Kidney (tissue), 14 donors: ENCODE data around the gene PHACTR1. TPM values are rescaled to one million over a fixed set of nuclear protein-coding genes. Genes with fewer than 3 reads are reported as not detected.

Experiments
- DNase-seq, 5 donors: peaks; one replicate each; pipeline ENCODE4 v3.0.0-alpha.2; 2013 to 2020
- FAIRE-seq: peaks from 2 replicates; lab custom pipeline; 2012; peaks lifted over from hg19 to GRCh38; lab: Jason Lieb, UNC
- H3K27ac ChIP-seq, 2 donors: one replicate each; pipeline ENCODE4 v1.7.0; 2013; ENCODE audit warnings: low read depth in 2 of 2, low read length in 2 of 2, inconsistent platforms in 1 of 2
- H3K27me3 ChIP-seq: one replicate; pipeline ENCODE4 v1.7.1; 2013; ENCODE audit warnings: low read length, inconsistent platforms; ENCODE audit not compliant: control insufficient read depth, insufficient read depth
- H3K36me3 ChIP-seq, 3 donors: one replicate each; pipeline versions ENCODE4 v1.7.0 to v1.7.1; 2013; ENCODE audit warnings: low read length in 3 of 3, control low read depth in 1 of 3, inconsistent platforms in 1 of 3; ENCODE audit not compliant: insufficient read depth in 3 of 3, control insufficient read depth in 2 of 3
- H3K4me1 ChIP-seq, 3 donors: one replicate each; pipeline versions ENCODE4 v1.7.0 to v1.7.1; 2013; ENCODE audit warnings: low read length in 3 of 3, inconsistent platforms in 1 of 3, low read depth in 1 of 3; ENCODE audit not compliant: control insufficient read depth in 2 of 3, insufficient read depth in 2 of 3
- H3K4me3 ChIP-seq, 3 donors: one replicate each; pipeline versions ENCODE4 v1.7.0 to v1.8.1; 2013; ENCODE audit warnings: low read length in 3 of 3, control low read depth in 1 of 3, inconsistent platforms in 1 of 3
- H3K9ac ChIP-seq, 3 donors: one replicate each; pipeline versions ENCODE4 v1.7.0 to v1.7.1; 2013; ENCODE audit warnings: low read length in 3 of 3, control low read depth in 1 of 3, inconsistent platforms in 1 of 3
- H3K9me3 ChIP-seq, 3 donors: one replicate each; pipeline versions ENCODE4 v1.7.0 to v1.7.1; 2013; ENCODE audit warnings: low read length in 3 of 3, control low read depth in 1 of 3, inconsistent platforms in 1 of 3; ENCODE audit not compliant: control insufficient read depth in 2 of 3, insufficient read depth in 1 of 3
- CTCF ChIP-seq: IDR thresholded peaks from 3 replicates; pipeline ENCODE4 v1.5.1; 2012; ENCODE audit warnings: mild to moderate bottlenecking, moderate library complexity, borderline replicate concordance; ENCODE audit not compliant: insufficient read depth; ENCODE audit errors: extremely low read depth
- intact Hi-C: fragments of 100-400 bp; cut with DNase I; formaldehyde crosslinking; loops from one replicate; pipeline ENCODE4 v1.11.1; 2022
- polyA plus RNA-seq: library from polyadenylated mRNA; stranded (reverse); fragments of 350-450 nt; fragmentation: Illumina TruSeq; extraction: RNeasy Lipid Tissue Mini Kit (QIAGEN cat#74804); gene quantifications from one replicate; pipeline ENCODE4 v1.2.3, GENCODE V29; 2014; ENCODE audit warnings: low read depth, low replicate concordance; ENCODE audit not compliant: insufficient read depth
- total RNA-seq: library from RNA; stranded (reverse); fragmentation: NEBNext Ultra II Directional; extraction: Animal tissue kit (Norgen Biotek cat#: 25700); gene quantifications from one replicate; pipeline ENCODE4 v1.2.1, GENCODE V29; 2021
- donor health status: control.
- donor health status: control.
- donor health status: control.
- donor health status: control.
- donor health status: control.
- donor health status: DM: yes; HTN: yes; CAD: no.
- donor health status: Normal renal cell carcinoma (clear cell type).

Gene PHACTR1
- total and polyA plus RNA-seq, 2 donors from 2014 or later = 3.3 to 33.6 TPM

GRCh38 chr6:13336553-13336952, 620.0 kb downstream of the PHACTR1 start:
- DNase-seq (peak; percentile 80 to 89 (median 85)), FAIRE-seq (peak; percentile 38)
- Histone ChIP-seq H3K9me3 (no peaks in the 10 kb centered on the region), H3K36me3 (no peaks in the 10 kb centered on the region), H3K4me1 (peaks cover 0 to 2% (median 0%) of the 10 kb centered on the region in 3 donors), H3K27me3 (no peaks in the 10 kb centered on the region), H3K27ac (no peak overlapping the region), H3K4me3 (no peak overlapping the region), H3K9ac (no peak overlapping the region)
- TF ChIP-seq CTCF = peak; percentile 97
- intact Hi-C loops = loop anchor here (10.0 kb wide), 1 partner anchor 198 kb away; no protein-coding TSS in a partner anchor

- Histone ChIP-seq H3K36me3 (no peaks in the 10 kb centered on the region), H3K9ac (no peak overlapping the region), H3K27me3 (no peaks in the 10 kb centered on the region), H3K27ac (no peak overlapping the region), H3K4me1 (peaks cover 0 to 2% (median 0%) of the 10 kb centered on the region in 3 donors), H3K4me3 (no peak overlapping the region), H3K9me3 (no peaks in the 10 kb centered on the region)
- FAIRE-seq (no peak), DNase-seq (no peak)
- intact Hi-C loops = loop anchor here (10.0 kb wide), 1 partner anchor 197 kb away; no protein-coding TSS in a partner anchor
- no peak for TF ChIP-seq CTCF
Observed at GRCh38 chr6:13338038-13338437, 621.5 kb downstream of the PHACTR1 start.
